Glutamatergic neuron (in vitro differentiated cells): Measurements from ENCODE around the gene TEAD4. TPM values are rescaled to one million over a fixed set of nuclear protein-coding genes. Genes with fewer than 3 reads are reported as not detected.

Experiments
- DNase-seq: peaks from one replicate; pipeline ENCODE4 v3.0.0; 2022
- H3K27ac Mint-ChIP-seq: one replicate; pipeline ENCODE4 v1.8.0; 2020; ENCODE audit warnings: mild to moderate bottlenecking, mixed read lengths, inconsistent platforms; ENCODE audit not compliant: unreplicated experiment
- H3K27me3 Mint-ChIP-seq: one replicate; pipeline ENCODE4 v1.8.0; 2020; ENCODE audit warnings: mild to moderate bottlenecking, moderate library complexity, mixed read lengths, inconsistent platforms; ENCODE audit not compliant: unreplicated experiment
- H3K36me3 Mint-ChIP-seq: one replicate; pipeline ENCODE4 v1.8.0; 2020; ENCODE audit warnings: mild to moderate bottlenecking, mixed read lengths, inconsistent platforms; ENCODE audit not compliant: unreplicated experiment
- H3K4me1 Mint-ChIP-seq: one replicate; pipeline ENCODE4 v1.8.0; 2020; ENCODE audit warnings: mild to moderate bottlenecking, low read depth, mixed read lengths, inconsistent platforms; ENCODE audit not compliant: unreplicated experiment
- H3K4me3 Mint-ChIP-seq: one replicate; pipeline ENCODE4 v1.8.0; 2020; ENCODE audit warnings: mild to moderate bottlenecking, mixed read lengths, inconsistent platforms; ENCODE audit not compliant: unreplicated experiment
- H3K9me3 Mint-ChIP-seq: one replicate; pipeline ENCODE4 v1.8.0; 2020; ENCODE audit warnings: mild to moderate bottlenecking, moderate library complexity, mixed read lengths, inconsistent platforms; ENCODE audit not compliant: unreplicated experiment
- CTCF ChIP-seq: fragments of 200-600 bp; sonication (generic); IDR thresholded peaks from one replicate; pipeline ENCODE4 v1.5.0; 2021; ENCODE audit not compliant: partially characterized antibody, unreplicated experiment
- total RNA-seq: library from RNA; stranded (reverse); fragmentation: NEBNext Ultra II Directional; extraction: Animal tissue kit (Norgen Biotek cat#: 25700); gene quantifications from one replicate; pipeline ENCODE4 v1.2.1, GENCODE V29; 2021; ENCODE audit not compliant: unreplicated experiment

The TEAD4 gene
- total RNA-seq, 1 donor from 2014 or later = 3.8 TPM

GRCh38 chr12:3071710-3072109 lies 112.5 kb downstream of the TEAD4 start:
- Mint-ChIP-seq H3K4me3 (no peak overlapping the region), H3K4me1 (peaks cover 3% of the 10 kb centered on the region), H3K9me3 (peaks cover 3% of the 10 kb centered on the region), H3K36me3 (no peaks in the 10 kb centered on the region), H3K27ac (no peak overlapping the region), H3K27me3 (no peaks in the 10 kb centered on the region)
- no peak for TF ChIP-seq CTCF
- no peak for DNase-seq

- H3K4me3 Mint-ChIP-seq = no peak overlapping the region
- TF ChIP-seq CTCF = peak; percentile 94
- H3K4me1 Mint-ChIP-seq = peaks cover 7% of the 10 kb centered on the region
- peak; percentile 93 for DNase-seq
- no peaks in the 10 kb centered on the region for H3K27me3 Mint-ChIP-seq
- no peak overlapping the region for H3K27ac Mint-ChIP-seq
- peaks cover 1% of the 10 kb centered on the region for H3K9me3 Mint-ChIP-seq
- H3K36me3 Mint-ChIP-seq = no peaks in the 10 kb centered on the region
Observed at GRCh38 chr12:3073438-3074250, 114.4 kb downstream of the TEAD4 start.

GRCh38 chr12:3075315-3075714 lies 116.1 kb downstream of the TEAD4 start:
- Mint-ChIP-seq H3K27ac (no peak overlapping the region), H3K27me3 (no peaks in the 10 kb centered on the region), H3K9me3 (peaks cover 1% of the 10 kb centered on the region), H3K4me3 (no peak overlapping the region), H3K4me1 (peaks cover 7% of the 10 kb centered on the region), H3K36me3 (no peaks in the 10 kb centered on the region)
- no peak for TF ChIP-seq CTCF
- no peak for DNase-seq

- no peak for TF ChIP-seq CTCF
- DNase-seq = peak; percentile 84
- Mint-ChIP-seq H3K27me3 (no peaks in the 10 kb centered on the region), H3K4me3 (peak within 1 kb of the TSS; percentile 88), H3K9me3 (peaks cover 1% of the 10 kb centered on the region), H3K36me3 (no peaks in the 10 kb centered on the region), H3K27ac (no peak within 1 kb of the TSS), H3K4me1 (peaks cover 7% of the 10 kb centered on the region)
Observed at GRCh38 chr12:3076730-3077571, 117.8 kb downstream of the TEAD4 start, which contains the start of gene TSPAN9. Gene TSPAN9 (plus strand): TSS chr12:3077379. CDS start chr12:3201194, 123,815 bp downstream.

GRCh38 chr12:3077572-3078081 lies 118.4 kb downstream of the TEAD4 start:
- Mint-ChIP-seq H3K36me3 (no peaks in the 10 kb centered on the region), H3K9me3 (peaks cover 1% of the 10 kb centered on the region), H3K27ac (no peak overlapping the region), H3K27me3 (no peaks in the 10 kb centered on the region), H3K4me1 (peaks cover 7% of the 10 kb centered on the region), H3K4me3 (peak overlapping the region; percentile 88)
- DNase-seq = peak; percentile 47
- TF ChIP-seq CTCF = no peak
